OCI-LY3 (cell line): Measurements from ENCODE around the gene DENND4B.

Experiments used
- CTCF ChIP-seq: fragments of 200-600, 300-600 bp; sonication (generic); IDR thresholded peaks from 2 replicates; pipeline ENCODE4 v1.5.1; 2014; ENCODE audit warnings: antibody characterized with exemption, low read length, low read depth
- EZH2phosphoT487 ChIP-seq: fragments of 200-600 bp; shearing (Covaris generic); IDR thresholded peaks from 2 replicates; pipeline ENCODE4 v1.6.1; 2018; ENCODE audit warnings: antibody characterized with exemption, mixed run types, low read depth

DNA sequence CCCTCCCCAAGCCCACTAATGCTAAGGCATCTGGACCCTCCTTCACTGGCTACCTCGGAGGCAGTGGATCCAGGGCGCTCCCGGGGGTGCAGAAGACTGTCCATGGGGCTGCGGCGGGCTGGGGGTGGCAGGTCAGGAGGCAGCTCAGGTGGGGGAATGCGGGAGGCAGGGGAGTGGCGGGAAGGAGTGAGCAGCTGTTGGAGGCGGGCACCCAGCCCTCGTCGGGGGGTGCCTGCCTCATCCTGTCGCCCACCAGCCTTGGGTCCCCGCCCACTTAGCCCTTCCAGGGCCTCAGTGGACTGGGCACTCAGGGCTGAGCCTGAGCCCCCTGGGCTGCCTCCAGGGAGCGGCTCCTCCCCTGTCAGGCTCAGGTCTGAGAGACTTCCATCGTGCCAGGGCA, 13.1 kb downstream of the DENND4B start:
- TF ChIP-seq CTCF, result no peak
- TF ChIP-seq EZH2phosphoT487, result no peak
